Activated CD8-positive, alpha-beta T cell treated with anti-CD3 and anti-CD28 coated beads, Interleukin-2, amount 10 ng/mL, durations not matched to agents 7 days and 5 days (primary cell): ENCODE measurements around the gene LIG1. TPM values are rescaled to one million over a fixed set of nuclear protein-coding genes. Genes with fewer than 3 reads are reported as not detected.
A peak's percentile ranks its signal among the peaks of the same experiment; 100 is the strongest.

Source experiments
- ATAC-seq: fragments of 150-1000 bp; cut with Tn5 transposase; one replicate; pipeline ENCODE4 v1.10.0; 2021; ENCODE audit warnings: moderate library complexity
- CTCF ChIA-PET: fragments of 350-600 bp; sonication (Branson Sonifier 250); formaldehyde crosslinking; loops from one replicate; lab custom pipeline; 2021; ENCODE audit warnings: antibody characterized with exemption; lab: Charles Lee
- POLR2A ChIA-PET: fragments of 350-600 bp; sonication (Branson Sonifier 250); formaldehyde crosslinking; loops from one replicate; lab custom pipeline; 2021; ENCODE audit warnings: antibody characterized with exemption; lab: Charles Lee
- DNase-seq: peaks from one replicate; pipeline ENCODE4 v3.0.0-alpha.2; 2020
- H3K27ac Mint-ChIP-seq: one replicate; pipeline ENCODE4 v1.8.0; 2021; ENCODE audit warnings: mild to moderate bottlenecking, mixed read lengths
- H3K27me3 Mint-ChIP-seq: one replicate; pipeline ENCODE4 v1.8.0; 2021; ENCODE audit warnings: low read depth, mixed read lengths
- H3K36me3 Mint-ChIP-seq: one replicate; pipeline ENCODE4 v1.8.0; 2021; ENCODE audit warnings: low read depth, mixed read lengths
- H3K4me1 Mint-ChIP-seq: one replicate; pipeline ENCODE4 v1.8.0; 2021; ENCODE audit warnings: low read depth, mixed read lengths
- H3K4me3 Mint-ChIP-seq: one replicate; pipeline ENCODE4 v1.8.0; 2021; ENCODE audit warnings: mild to moderate bottlenecking, mixed read lengths
- H3K9me3 Mint-ChIP-seq: one replicate; pipeline ENCODE4 v1.8.0; 2022; ENCODE audit warnings: mixed read lengths; ENCODE audit not compliant: insufficient read depth
- total RNA-seq, 2 experiments: library from RNA; stranded (reverse); gene quantifications; one replicate each; pipeline ENCODE4 v1.2.3, GENCODE V29; 2021

Gene LIG1
- total RNA-seq, result 100 to 1,000 TPM; 190 to 198 TPM

GRCh38 chr19:48169939-48170803 is at the start of gene LIG1, which contains the start of gene ZSWIM9:
Gene LIG1, minus strand, starts transcription at chr19:48170344. Its CDS starts 4,778 bp downstream, at chr19:48165566.
Gene ZSWIM9, plus strand, starts transcription at chr19:48170680. Its CDS starts 1,123 bp downstream, at chr19:48171803.
- Mint-ChIP-seq H3K4me1 (peaks cover 44% of the 10 kb centered on the region), H3K4me3 (peak within 1 kb of the TSS; percentile 88), H3K36me3 (peaks cover 49% of the 10 kb centered on the region), H3K27ac (peak within 1 kb of the TSS; percentile 98), H3K9me3 (no peaks in the 10 kb centered on the region), H3K27me3 (no peaks in the 10 kb centered on the region)
- ChIA-PET CTCF (interaction anchor here (1.3 to 1.8 kb wide), 2 partner anchors 63 to 91 kb away, joined by 5 to 7 read pairs; no protein-coding TSS in a partner anchor), POLR2A (interaction anchor here (0.6 to 1.2 kb wide), 3 partner anchors 27 to 90 kb away, joined by 3 to 4 read pairs (median 3); no protein-coding TSS in a partner anchor)
- DNase-seq, result peak; percentile 93
- peak; percentile 93 for ATAC-seq

- DNase-seq (no peak), ATAC-seq (no peak)
- Mint-ChIP-seq H3K36me3 (peaks cover 68% of the 10 kb centered on the region), H3K27me3 (no peaks in the 10 kb centered on the region), H3K9me3 (no peaks in the 10 kb centered on the region), H3K27ac (no peak overlapping the region), H3K4me1 (no peaks in the 10 kb centered on the region), H3K4me3 (no peak overlapping the region)
- ChIA-PET CTCF (no interaction called here), POLR2A (interaction anchor here (2.4 kb wide), 1 partner anchor 15 kb away, joined by 8 read pairs; no protein-coding TSS in a partner anchor)
Observed at GRCh38 chr19:48218997-48219396, 48.9 kb upstream of the LIG1 start.

GRCh38 chr19:48216933-48217332 is 46.8 kb upstream of the LIG1 start:
- ATAC-seq, result no peak
- DNase-seq, result no peak
- no peaks in the 10 kb centered on the region for H3K27me3 Mint-ChIP-seq
- no peak overlapping the region for H3K4me3 Mint-ChIP-seq
- H3K4me1 Mint-ChIP-seq, result no peaks in the 10 kb centered on the region
- peaks cover 69% of the 10 kb centered on the region for H3K36me3 Mint-ChIP-seq
- ChIA-PET POLR2A (interaction anchor here (0.7 kb wide), 1 partner anchor 22 kb away, joined by 3 read pairs; no protein-coding TSS in a partner anchor), CTCF (interaction anchor here (1.3 to 1.6 kb wide), 2 partner anchors 25 to 33 kb away, joined by 3 to 5 read pairs; no protein-coding TSS in a partner anchor)
- no peak overlapping the region for H3K27ac Mint-ChIP-seq
- no peaks in the 10 kb centered on the region for H3K9me3 Mint-ChIP-seq

- Mint-ChIP-seq H3K4me1 (peaks cover 4% of the 10 kb centered on the region), H3K27me3 (no peaks in the 10 kb centered on the region), H3K9me3 (no peaks in the 10 kb centered on the region), H3K27ac (no peak overlapping the region), H3K36me3 (peaks cover 74% of the 10 kb centered on the region), H3K4me3 (no peak overlapping the region)
- no peak for ATAC-seq
- ChIA-PET POLR2A (no interaction called here), CTCF (interaction anchor here (0.7 kb wide), 1 partner anchor 31 kb away, joined by 3 read pairs; no protein-coding TSS in a partner anchor)
- DNase-seq, result no peak
Observed at GRCh38 chr19:48213959-48214358, 43.8 kb upstream of the LIG1 start.

- ATAC-seq (no peak), DNase-seq (no peak)
- no peaks in the 10 kb centered on the region for H3K27me3 Mint-ChIP-seq
- H3K9me3 Mint-ChIP-seq, result no peaks in the 10 kb centered on the region
- ChIA-PET POLR2A (no interaction called here), CTCF (interaction anchor here (0.7 to 2.2 kb wide), 3 partner anchors 50 to 111 kb away, joined by 3 to 10 read pairs (median 5); no protein-coding TSS in a partner anchor)
- H3K4me3 Mint-ChIP-seq, result no peak overlapping the region
- H3K36me3 Mint-ChIP-seq, result peaks cover 58% of the 10 kb centered on the region
- peaks cover 18% of the 10 kb centered on the region for H3K4me1 Mint-ChIP-seq
- H3K27ac Mint-ChIP-seq, result peak overlapping the region; percentile 53
Observed at GRCh38 chr19:48210005-48210404, 39.9 kb upstream of the LIG1 start.

- no peak for ATAC-seq
- Mint-ChIP-seq H3K4me3 (no peak overlapping the region), H3K4me1 (peaks cover 22% of the 10 kb centered on the region), H3K27me3 (no peaks in the 10 kb centered on the region), H3K27ac (peak overlapping the region; percentile 21), H3K9me3 (no peaks in the 10 kb centered on the region), H3K36me3 (peaks cover 39% of the 10 kb centered on the region)
- ChIA-PET POLR2A (interaction anchor here (0.6 kb wide), 1 partner anchor 49 kb away, joined by 3 read pairs; the partner anchor contains the start of gene CARD8), CTCF (interaction anchor here (1.4 kb wide), 1 partner anchor 54 kb away, joined by 4 read pairs; no protein-coding TSS in a partner anchor)
- no peak for DNase-seq
Observed at GRCh38 chr19:48206397-48207093, 36.4 kb upstream of the LIG1 start.

- H3K9me3 Mint-ChIP-seq, result no peaks in the 10 kb centered on the region
Observed at GRCh38 chr19:48203794-48204628, 33.9 kb upstream of the LIG1 start.

GRCh38 chr19:48203222-48203793 is 33.2 kb upstream of the LIG1 start:
- DNase-seq (no peak), ATAC-seq (no peak)
- no peak overlapping the region for H3K27ac Mint-ChIP-seq
- ChIA-PET CTCF (interaction anchor here (0.8 to 3.2 kb wide), 17 partner anchors 9 to 854 kb away, joined by 3 to 29 read pairs (median 5); partner anchors contain the start of genes CARD8 and DHX34), POLR2A (interaction anchor here (0.6 to 2.5 kb wide), 21 partner anchors 9 to 170 kb away, joined by 3 to 23 read pairs (median 3); partner anchors contain the start of genes CARD8, EMP3 and PLA2G4C)
- no peak overlapping the region for H3K4me3 Mint-ChIP-seq
- peaks cover 22% of the 10 kb centered on the region for H3K36me3 Mint-ChIP-seq
- peaks cover 16% of the 10 kb centered on the region for H3K4me1 Mint-ChIP-seq
- H3K27me3 Mint-ChIP-seq, result no peaks in the 10 kb centered on the region
- H3K9me3 Mint-ChIP-seq, result no peaks in the 10 kb centered on the region

More at GRCh38 chr19:48203794-48204628, 33.9 kb upstream of the LIG1 start:
- no peak overlapping the region for H3K4me3 Mint-ChIP-seq
- peaks cover 18% of the 10 kb centered on the region for H3K4me1 Mint-ChIP-seq
- DNase-seq, result peak; percentile 96
- peak; percentile 100 for ATAC-seq
- H3K27ac Mint-ChIP-seq, result no peak overlapping the region
- CTCF ChIA-PET, result interaction anchor here (0.8 to 3.2 kb wide), 19 partner anchors 8 to 855 kb away, joined by 3 to 29 read pairs (median 5); partner anchors contain the start of genes CARD8 and DHX34
- POLR2A ChIA-PET, result interaction anchor here (0.6 to 2.5 kb wide), 21 partner anchors 8 to 169 kb away, joined by 3 to 23 read pairs (median 3); partner anchors contain the start of genes CARD8, EMP3 and PLA2G4C
- H3K36me3 Mint-ChIP-seq, result peaks cover 25% of the 10 kb centered on the region
- no peaks in the 10 kb centered on the region for H3K27me3 Mint-ChIP-seq

- CTCF ChIA-PET, result no interaction called here
- POLR2A ChIA-PET, result interaction anchor here (0.8 kb wide), 1 partner anchor 26 kb away, joined by 4 read pairs; no protein-coding TSS in a partner anchor
- no peaks in the 10 kb centered on the region for H3K9me3 Mint-ChIP-seq
- H3K4me1 Mint-ChIP-seq, result peaks cover 4% of the 10 kb centered on the region
- H3K27ac Mint-ChIP-seq, result no peak overlapping the region
- H3K4me3 Mint-ChIP-seq, result no peak overlapping the region
- ATAC-seq (no peak), DNase-seq (no peak)
- no peaks in the 10 kb centered on the region for H3K27me3 Mint-ChIP-seq
- H3K36me3 Mint-ChIP-seq, result peaks cover 14% of the 10 kb centered on the region
Observed at GRCh38 chr19:48196933-48197665, 27.0 kb upstream of the LIG1 start.
